SU-DHL-6 (cell line): ENCODE measurements around the gene MAP3K19.

ENCODE experiments used
- CTCF ChIP-seq: fragments of 200-600 bp; sonication (generic); IDR thresholded peaks from one replicate; pipeline ENCODE4 v1.5.1; 2017; ENCODE audit warnings: antibody characterized with exemption, mild to moderate bottlenecking, low read length, moderate library complexity; ENCODE audit not compliant: insufficient read depth, poor library complexity, severe bottlenecking
- EZH2phosphoT487 ChIP-seq: fragments of 200-600 bp; sonication (generic), shearing (Covaris generic); conservative IDR thresholded peaks from 2 replicates; pipeline ENCODE4 v1.6.1; 2018; ENCODE audit warnings: mild to moderate bottlenecking, antibody characterized with exemption, low read length, moderate library complexity, mixed read lengths

DNA sequence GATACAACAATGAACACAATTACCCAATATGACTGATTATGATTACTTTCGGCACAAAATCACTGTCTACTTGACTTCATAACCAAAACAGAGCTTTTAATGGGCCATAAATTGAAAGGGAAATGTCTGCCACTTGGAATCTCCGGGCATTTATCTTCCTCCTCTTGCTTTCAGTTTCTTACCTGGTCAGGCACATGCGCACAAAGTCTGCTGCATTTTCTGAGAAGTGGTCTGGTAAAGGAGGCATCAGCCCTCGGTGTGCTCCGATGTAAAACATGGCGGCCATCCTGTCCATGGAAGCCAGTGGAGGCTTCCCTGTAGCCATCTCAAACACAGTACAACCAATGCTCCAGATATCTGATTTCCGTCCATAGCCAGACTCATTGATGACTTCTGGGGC lies 66.6 kb downstream of the MAP3K19 start:
- TF ChIP-seq CTCF, result no peak
- no peak for TF ChIP-seq EZH2phosphoT487
